Omental fat pad (tissue), 4 donors: ENCODE results near the gene ZCCHC2. TPM values are rescaled to one million over a fixed set of nuclear protein-coding genes. Genes with fewer than 3 reads are reported as not detected.

ENCODE experiments used
- ATAC-seq: fragments of 150-250 bp; one replicate; pipeline ENCODE4 v1.9.1; 2016; ENCODE audit warnings: mild to moderate bottlenecking, moderate library complexity; ENCODE audit not compliant: low FRiP score
- DNase-seq: peaks from one replicate; pipeline ENCODE4 v3.0.0-alpha.2; 2019; ENCODE audit warnings: low spot score
- total RNA-seq, 4 donors: library from RNA; depleted of rRNA; stranded (reverse); fragments of >200 nt; gene quantifications; one replicate each; pipeline ENCODE4 v1.1.0, GENCODE V29; 2016
- TF ChIP-seq, protein P1 (sequence below), 3 donors: fragments of 450-650 bp; IDR thresholded peaks; one replicate each; pipeline ENCODE4 v1.5.1; 2016 to 2017; ENCODE audit warnings: antibody characterized with exemption in 3 of 3, mild to moderate bottlenecking in 3 of 3, moderate library complexity in 2 of 3

The ZCCHC2 gene
- total RNA-seq, 4 donors from 2014 or later: 22.1 to 37.1 (median 30.7) TPM

DNA sequence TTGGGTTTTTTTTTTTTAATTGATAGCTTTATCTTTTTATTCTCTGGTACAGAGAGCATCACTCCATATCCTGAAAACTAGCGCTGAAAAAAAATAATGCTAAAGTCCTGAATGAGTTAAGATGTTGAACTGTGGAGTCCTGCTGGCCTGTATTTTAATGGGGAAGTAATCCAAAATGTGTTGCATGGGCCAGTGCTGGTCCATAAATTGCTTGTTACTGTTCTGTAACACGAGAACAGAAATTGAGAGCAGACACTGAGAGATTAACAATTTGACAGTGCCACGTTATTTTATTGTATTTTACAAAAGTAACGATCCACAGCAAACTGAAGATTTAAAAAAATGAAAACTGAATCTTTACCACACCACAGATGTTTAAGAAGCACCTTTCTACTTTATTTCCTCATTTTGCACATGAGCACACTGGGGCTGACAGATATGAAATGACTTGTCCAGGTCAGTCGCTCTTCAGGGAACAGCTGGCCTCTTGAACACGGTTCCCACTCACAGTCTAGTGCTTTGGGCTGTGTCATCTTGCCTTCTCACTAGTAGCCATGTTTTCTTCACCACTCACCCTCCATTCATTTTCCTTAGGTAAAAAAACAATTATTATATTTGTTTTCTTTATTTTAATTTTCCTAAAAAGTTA, 35.3 kb downstream of the ZCCHC2 start:
- TF ChIP-seq, protein P1, sequence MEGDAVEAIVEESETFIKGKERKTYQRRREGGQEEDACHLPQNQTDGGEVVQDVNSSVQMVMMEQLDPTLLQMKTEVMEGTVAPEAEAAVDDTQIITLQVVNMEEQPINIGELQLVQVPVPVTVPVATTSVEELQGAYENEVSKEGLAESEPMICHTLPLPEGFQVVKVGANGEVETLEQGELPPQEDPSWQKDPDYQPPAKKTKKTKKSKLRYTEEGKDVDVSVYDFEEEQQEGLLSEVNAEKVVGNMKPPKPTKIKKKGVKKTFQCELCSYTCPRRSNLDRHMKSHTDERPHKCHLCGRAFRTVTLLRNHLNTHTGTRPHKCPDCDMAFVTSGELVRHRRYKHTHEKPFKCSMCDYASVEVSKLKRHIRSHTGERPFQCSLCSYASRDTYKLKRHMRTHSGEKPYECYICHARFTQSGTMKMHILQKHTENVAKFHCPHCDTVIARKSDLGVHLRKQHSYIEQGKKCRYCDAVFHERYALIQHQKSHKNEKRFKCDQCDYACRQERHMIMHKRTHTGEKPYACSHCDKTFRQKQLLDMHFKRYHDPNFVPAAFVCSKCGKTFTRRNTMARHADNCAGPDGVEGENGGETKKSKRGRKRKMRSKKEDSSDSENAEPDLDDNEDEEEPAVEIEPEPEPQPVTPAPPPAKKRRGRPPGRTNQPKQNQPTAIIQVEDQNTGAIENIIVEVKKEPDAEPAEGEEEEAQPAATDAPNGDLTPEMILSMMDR (IDR thresholded peaks at IDR 0.05): no peak
- DNase-seq (no peak), ATAC-seq (no peak)

DNA sequence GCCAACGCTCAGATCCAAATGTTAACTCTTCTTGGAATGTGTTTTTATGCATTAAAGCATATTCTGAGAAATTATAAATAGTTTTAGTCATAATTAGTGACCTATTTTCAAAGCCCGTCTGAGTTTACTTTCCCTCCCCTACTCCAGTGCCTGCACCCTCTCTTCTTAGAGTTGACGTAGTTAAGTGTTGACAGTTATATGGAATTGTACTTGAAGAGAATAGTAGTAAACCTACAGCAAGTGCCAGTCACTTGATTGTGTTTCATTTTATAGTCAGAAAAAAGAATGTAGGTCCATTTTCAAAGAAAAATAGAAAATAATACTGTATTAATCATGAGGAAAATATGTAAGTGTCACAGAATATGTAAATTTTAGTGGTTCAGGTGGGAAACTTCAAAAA, 41.2 kb downstream of the ZCCHC2 start:
- ATAC-seq: no peak
- TF ChIP-seq, protein P1 (IDR thresholded peaks at IDR 0.05): no peak
- DNase-seq: no peak

DNA sequence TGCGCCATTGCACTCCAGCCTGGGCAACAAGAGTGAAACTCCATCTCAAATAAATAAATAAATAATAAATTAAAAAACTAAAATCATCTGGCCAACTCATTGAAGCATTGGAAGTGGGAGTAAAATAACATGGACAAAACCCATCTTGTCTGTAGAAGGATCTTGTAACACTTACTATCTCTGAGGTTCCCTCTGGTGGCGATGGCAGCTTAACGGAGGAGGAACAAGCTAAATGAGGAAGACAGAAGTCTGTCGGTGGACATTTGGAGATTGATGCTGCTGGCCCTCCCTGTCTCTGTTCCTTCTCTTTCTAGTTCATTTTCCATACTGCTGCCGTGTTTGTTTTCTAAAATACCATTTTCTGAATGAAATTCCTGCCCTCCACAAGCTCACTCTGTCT, 43.4 kb downstream of the ZCCHC2 start:
- TF ChIP-seq, protein P1 (IDR thresholded peaks at IDR 0.05): no peak
- DNase-seq (no peak), ATAC-seq (no peak)

DNA sequence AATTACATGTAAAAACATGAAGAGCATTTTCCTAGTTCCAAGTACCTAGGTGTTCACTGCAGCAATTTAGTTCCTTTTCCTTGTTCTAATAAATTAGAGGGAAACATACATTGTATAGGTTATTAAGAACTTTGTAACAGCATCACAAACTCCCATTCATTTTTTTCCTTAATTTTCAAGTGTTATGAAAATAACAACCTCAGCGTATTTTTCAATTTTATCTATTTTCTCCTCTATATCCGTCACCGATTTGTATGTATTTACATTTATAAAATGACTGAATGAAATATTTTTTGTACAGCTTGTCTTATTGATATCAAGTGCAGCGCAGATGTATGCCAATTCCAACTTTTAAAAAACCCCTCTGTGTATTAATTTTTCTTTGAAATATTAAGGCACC, 44.0 kb downstream of the ZCCHC2 start:
- TF ChIP-seq, protein P1 (IDR thresholded peaks at IDR 0.05): no peak
- no peak for DNase-seq
- no peak for ATAC-seq

DNA sequence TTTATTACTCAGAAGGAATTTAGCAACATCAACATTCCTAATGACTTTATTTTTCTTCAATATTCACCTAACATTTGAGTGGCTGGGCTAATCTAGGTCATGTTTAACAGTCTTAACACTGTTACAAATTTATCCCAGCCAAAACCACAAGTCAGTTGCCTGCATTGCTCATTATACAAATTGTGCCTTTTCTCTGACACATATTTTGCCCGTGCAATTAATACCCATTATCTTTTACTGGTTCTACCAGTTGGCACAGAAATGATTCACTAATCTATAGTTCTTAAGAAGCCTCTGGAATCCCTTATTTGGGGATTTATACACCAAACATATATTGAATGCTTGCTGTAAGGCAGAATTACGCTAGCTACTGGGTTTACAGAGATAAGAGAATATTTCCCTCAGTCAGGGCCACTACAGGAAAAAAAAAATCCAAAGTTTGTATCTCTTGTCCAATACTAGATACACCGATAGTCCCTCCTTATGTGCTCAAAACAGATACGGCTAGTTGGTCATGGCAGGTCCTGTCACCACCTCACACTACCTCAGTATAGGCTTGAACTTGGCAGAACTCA, 46.3 kb downstream of the ZCCHC2 start:
- TF ChIP-seq, protein P1 (IDR thresholded peaks at IDR 0.05): no peak
- DNase-seq (no peak), ATAC-seq (no peak)

DNA sequence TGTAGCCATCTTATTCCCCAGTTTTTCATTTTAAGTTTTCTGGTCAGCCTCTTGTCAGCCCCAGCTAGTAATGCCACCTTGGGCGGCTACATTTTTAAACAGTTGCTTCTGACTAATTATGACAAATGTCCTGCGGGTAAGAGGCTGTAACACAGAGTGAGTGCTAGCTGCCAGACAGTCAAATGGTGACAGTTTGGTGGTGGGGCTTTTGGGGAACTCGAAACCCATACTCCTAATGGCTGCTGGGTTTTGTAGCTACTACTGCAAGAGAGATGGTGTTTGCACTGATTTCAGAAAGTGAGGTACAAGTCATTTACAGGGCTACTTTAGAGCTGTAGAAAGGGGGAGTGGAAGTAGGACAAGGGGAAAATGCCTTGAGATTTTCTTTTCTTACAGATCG, 48.2 kb downstream of the ZCCHC2 start:
- ATAC-seq: no peak
- DNase-seq: no peak
- TF ChIP-seq, protein P1 (IDR thresholded peaks at IDR 0.05): no peak

DNA sequence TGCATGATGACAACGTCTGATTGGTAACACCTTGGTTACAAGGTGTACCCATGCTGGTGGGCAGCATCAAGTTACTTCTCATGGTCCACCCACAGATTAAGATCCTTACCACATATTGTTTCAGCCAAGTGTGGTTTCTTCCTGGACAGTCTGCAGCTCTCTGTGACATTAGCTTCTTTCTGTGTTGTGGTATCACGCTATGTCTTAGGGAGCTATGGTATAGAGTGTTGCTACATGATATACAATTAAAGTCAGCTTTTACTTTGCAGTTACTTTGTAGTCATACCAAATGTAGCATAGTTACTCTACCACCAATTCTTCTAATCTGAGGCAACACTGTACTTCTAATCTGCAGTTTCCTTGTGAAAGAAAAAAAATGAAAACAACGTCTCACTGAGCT, 48.8 kb downstream of the ZCCHC2 start:
- ATAC-seq (no peak), DNase-seq (no peak)
- TF ChIP-seq, protein P1 (IDR thresholded peaks at IDR 0.05): no peak
